ENCODE measurements around the gene SAPCD2.

The SAPCD2 gene

DNA sequence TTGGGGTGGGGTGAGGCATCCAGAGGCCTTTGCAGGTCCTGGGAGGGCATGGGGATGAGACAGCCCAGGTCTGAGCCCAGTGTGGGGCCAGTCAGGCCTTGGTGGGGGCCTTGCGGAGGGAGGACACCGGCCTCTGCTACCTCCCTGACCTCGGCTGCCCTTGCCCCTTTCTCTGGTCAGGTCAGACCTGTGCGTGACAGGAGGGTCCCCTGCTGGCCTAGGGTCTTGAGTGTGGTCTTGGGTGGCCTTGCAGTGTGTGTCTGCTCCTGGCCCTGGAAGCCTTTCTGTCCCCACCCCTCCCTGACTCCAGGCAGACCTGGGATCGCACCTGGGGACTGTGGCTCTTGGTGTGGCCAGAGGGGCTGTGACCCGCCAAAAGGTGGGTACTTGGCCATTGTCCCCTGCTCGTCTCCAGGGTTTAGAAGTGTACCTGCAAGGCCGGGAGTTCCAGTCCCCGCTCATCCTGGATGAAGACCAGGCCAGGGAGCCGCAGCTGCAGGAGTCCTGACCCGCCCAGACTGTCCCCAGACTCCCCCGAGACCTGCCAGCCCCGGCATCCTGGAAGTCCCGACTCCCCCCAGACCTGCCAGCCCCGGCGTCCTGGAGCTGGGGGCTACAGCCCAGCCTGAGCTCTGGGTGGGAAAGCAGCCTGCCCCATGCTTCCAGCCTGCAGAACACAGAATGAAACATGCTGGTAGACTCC is 12.0 kb upstream of the SAPCD2 start:
- DNase-seq (ENCODE audit: low read depth), result no peak

GRCh38 chr9:137080260-137081122 is 10.1 kb upstream of the SAPCD2 start:
- DNase-seq (ENCODE audit: low read depth), result no peak

- no peak for DNase-seq (ENCODE audit: low read depth)
These were observed 9.0 kb upstream of the SAPCD2 start for GRCh38 chr9:137079401-137079787.

DNA sequence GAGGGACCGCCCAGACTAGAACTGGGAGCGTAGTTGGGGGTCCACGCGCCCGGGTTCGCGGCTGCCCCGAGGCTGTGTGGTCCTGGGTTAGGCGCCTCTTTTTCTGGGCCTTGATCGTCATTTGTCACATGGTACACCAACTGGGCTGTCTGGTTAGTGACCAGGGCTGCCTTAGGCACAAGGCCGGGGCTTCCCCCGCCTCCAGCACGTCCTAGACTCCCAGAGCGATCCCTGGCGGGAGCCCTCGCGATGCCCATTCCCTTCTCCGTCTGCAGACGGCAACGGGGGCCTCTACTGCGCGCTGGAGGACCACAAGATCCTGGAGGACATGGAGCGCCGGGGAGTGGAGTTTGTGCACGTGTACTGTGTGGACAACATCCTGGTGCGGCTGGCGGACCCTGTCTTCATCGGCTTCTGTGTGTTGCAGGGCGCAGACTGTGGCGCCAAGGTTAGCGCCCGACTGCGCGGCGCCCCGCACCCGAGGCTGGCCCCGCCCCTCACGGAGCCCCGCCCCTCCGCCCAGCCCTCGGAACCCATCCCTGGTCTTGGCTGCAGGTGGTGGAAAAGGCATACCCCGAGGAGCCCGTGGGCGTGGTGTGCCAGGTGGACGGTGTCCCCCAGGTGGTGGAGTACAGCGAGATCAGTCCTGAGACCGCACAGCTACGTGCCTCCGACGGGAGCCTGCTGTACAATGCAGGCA is 8.5 kb upstream of the SAPCD2 start:
- no peak for DNase-seq (ENCODE audit: low read depth)

DNA sequence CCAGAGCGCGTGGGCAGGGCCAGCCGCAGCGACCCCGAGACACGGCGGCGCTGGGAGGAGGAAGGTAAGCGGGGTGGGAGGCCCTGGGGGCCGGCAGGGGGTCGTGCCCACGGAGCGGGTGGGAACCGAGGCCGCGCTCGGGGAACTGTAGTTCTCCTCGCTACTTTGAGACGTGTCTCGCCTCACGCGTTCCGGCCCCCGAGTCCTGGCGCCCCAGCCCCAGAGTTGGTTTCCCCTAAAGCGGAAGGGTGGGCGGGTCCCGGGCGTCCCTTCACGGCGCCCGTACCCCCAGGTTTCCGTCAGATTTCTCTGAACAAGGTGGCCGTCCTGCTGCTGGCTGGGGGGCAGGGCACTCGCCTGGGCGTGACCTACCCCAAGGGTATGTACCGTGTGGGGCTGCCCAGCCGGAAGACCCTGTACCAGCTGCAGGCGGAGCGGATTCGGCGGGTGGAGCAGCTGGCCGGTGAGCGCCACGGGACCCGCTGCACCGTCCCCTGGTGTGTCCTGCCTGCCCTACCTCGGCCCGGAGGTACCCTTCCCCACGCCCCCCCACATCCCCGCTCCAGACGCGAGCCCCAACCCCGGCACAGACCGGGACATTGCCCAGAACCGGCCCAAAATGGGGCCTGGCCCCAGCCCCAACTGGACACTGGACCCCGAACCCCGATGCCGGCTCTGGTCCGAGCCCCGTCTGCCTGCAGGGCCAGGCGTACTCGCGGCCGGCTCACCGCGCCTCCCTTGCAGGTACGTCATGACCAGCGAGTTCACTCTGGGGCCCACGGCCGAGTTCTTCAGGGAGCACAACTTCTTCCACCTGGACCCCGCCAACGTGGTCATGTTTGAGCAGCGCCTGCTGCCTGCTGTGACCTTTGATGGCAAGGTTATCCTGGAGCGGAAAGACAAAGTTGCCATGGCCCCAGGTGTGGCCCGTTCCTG is 7.7 kb upstream of the SAPCD2 start:
- DNase-seq (ENCODE audit: low read depth), result no peak

GRCh38 chr9:137077010-137077747 is 6.8 kb upstream of the SAPCD2 start, which contains the start of gene UAP1L1:
Gene UAP1L1, plus strand, starts transcription at chr9:137077517. Its CDS starts 16 bp downstream, at chr9:137077533.
- DNase-seq (ENCODE audit: low read depth), result no peak

GRCh38 chr9:137076636-137077009 is 6.3 kb upstream of the SAPCD2 start:
- no peak for DNase-seq (ENCODE audit: low read depth)

DNA sequence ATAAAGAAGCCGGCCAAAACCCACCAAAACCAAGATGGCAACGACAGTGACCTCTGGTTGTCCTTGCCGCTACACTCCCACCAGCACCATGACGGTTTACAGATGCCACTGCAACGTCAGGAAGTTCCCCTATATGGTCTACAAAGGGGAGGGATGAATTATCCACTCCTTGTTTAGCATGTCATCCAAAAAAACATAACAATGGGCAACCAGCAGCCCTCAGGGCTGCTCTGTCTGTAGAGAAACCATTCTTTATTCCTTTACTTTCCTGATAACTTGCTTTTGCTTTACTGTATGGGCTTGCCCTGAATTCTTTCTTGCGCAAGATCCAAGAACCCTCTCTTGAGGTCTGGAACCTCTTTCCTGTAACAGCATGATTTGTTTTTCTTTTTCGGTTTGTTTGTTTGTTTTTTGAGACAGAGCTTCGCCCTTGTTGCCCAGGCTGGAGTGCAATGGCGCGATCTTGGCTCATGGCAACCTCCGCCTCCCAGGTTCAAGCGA is 5.0 kb upstream of the SAPCD2 start:
- no peak for DNase-seq (ENCODE audit: low read depth)

DNA sequence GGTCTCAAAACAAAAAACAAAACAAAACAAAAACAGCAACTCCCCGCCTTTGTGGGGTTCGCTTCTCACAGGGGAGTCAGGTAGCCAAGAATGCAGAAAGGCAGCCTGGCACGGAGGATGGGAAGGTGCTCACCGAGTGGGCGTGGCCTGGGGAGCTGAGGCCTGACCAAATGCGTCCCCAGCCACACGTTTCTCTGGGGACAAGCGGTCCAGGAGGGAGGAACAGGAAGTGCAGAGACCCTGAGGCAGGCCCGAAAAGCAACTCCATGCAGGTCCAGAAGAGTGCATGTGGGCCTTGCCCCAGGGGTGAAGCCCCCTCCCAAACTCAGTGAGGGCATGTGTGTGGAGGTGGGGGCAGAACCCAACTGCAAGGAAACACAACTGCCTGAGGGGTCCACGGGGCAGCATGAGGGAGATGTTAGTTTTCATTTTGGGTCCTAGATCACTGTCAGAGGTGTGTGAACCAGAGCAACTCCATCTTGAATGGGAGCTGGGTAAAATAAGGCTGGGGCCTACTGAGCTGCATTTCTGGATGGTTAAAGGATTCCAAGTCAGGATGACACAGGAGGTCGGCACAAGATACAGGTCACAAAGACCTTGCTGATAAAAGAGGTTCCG is 4.4 kb upstream of the SAPCD2 start:
- no peak for DNase-seq (ENCODE audit: low read depth)

- no peak for DNase-seq (ENCODE audit: low read depth)
These were observed 3.6 kb upstream of the SAPCD2 start for GRCh38 chr9:137073992-137074399.

DNA sequence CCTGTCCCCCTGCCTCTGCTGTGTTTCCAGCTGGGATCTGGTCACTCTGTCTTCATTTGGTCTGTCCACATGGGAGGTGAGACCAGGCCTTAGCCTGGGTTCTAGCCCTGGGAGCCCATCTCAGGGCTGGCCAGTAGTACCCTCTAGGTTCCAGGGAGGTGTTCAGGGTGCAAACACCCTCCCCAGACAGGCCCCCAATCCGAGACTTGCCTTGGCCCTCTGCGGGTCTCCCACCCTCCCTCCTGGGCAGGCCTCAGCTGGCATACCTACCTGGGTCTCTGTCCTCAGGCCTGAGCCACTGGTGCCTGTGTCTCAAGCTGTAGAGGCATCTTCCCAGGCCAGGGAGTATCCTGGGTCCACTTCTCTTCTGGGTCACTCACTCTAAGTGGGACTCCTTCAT is 925 bp upstream of the SAPCD2 start:
- DNase-seq (ENCODE audit: low read depth), result no peak

DNA sequence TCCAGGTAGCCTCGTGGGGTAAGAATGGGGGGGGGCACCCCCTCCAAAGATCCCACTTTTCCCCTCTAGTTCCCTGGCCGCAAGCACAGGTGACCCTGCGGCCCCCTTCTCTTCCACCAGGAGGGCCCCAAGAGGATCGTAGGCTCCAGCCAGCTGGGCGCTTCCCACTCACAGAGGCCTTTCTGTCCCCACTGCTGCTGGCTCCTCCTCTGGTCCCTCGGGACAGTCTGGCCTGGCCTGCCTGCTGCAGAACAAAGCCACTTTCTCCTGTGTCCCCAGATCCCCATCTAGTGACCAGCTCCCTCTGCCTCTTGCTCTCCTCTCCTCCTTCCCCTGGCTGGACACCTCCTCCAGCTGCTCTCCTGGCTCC is 534 bp upstream of the SAPCD2 start:
- no peak for DNase-seq (ENCODE audit: low read depth)

DNA sequence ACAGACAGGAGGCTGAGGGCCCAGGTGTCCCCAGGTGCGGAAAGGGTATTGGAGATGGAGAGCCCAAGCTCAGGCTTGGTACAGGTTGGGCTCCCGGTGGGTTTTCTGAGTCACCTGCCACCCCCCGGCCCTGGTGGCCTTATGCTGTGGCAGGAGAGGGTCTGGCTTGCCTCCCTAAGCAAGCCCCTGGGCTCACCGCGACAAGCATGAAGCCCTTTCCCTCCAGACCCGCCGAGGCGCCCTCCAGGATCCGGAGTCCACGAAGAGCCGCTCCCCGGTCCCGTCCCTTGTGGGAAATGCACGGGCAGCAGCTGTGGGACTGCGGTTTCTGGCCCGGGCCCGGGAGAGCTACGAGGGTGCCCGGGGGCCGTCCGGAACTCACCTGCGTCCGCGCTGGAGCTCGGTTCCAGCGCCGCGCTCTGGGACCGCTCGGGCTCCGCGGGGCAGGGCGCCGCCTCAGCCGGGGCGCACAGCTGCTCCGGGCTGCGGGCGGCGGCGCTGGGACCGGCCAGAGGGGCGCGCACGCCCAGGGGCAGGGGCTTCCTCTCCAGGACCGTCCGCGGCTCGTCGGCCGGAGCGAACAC is 757 bp downstream of the SAPCD2 start:
- no peak for DNase-seq (ENCODE audit: low read depth)

GRCh38 chr9:137068539-137069507 is 1.5 kb downstream of the SAPCD2 start:
- DNase-seq (ENCODE audit: low read depth), result no peak

GRCh38 chr9:137067860-137068538 is 2.4 kb downstream of the SAPCD2 start:
- peak; percentile 81 for DNase-seq (ENCODE audit: low read depth)

GRCh38 chr9:137066096-137066861 is 4.1 kb downstream of the SAPCD2 start:
- DNase-seq (ENCODE audit: low read depth), result no peak

- no peak for DNase-seq (ENCODE audit: low read depth)
These were observed 4.9 kb downstream of the SAPCD2 start for GRCh38 chr9:137065336-137065967.
